NCI-H748 treated with DMSO at 0.1 percent for 48 hours (cell line): Measurements from ENCODE around the gene S100A3.

ENCODE experiments used
- DNase-seq: peaks from one replicate; lab custom pipeline; 2025; lab: John Stamatoyannopoulos, UW

S100A3 gene

GRCh38 chr1:153509729-153510354 is 39.2 kb downstream of the S100A3 start:
- no peak for DNase-seq

- DNase-seq: no peak
Measured at GRCh38 chr1:153509036-153509435, 40.0 kb downstream of the S100A3 start.

DNA sequence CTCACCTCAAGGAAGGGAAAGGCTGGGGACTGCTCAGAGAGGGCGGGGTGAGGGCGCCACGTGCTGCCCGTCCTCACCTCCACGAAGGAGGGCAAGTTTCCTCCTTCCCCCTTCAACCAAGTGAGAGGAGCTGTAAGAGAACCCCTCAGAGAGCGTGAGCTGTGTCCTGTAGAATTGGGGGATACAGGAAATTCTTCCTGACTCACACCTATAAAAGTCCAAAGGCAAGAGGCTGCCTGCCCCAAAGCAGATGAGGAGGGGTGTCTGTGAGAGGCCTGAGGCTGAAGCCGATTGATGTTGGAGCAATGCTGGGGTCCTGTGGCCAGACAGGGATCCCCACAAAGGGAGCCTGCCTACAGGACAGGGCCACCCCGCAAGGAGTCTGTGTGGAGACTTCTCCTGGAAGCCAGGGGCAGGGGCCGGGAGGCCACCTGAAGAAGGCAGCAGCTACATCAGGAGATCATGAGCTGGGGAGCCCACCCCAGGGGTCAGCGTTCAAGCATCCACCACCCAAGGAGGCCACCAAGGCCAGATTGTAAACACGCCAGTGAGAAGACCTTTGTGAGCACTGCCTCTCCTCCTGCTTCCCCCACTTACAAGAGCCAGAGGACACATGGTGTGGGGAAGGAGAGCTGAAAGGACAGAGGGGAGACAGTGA is 41.0 kb downstream of the S100A3 start:
- no peak for DNase-seq

DNA sequence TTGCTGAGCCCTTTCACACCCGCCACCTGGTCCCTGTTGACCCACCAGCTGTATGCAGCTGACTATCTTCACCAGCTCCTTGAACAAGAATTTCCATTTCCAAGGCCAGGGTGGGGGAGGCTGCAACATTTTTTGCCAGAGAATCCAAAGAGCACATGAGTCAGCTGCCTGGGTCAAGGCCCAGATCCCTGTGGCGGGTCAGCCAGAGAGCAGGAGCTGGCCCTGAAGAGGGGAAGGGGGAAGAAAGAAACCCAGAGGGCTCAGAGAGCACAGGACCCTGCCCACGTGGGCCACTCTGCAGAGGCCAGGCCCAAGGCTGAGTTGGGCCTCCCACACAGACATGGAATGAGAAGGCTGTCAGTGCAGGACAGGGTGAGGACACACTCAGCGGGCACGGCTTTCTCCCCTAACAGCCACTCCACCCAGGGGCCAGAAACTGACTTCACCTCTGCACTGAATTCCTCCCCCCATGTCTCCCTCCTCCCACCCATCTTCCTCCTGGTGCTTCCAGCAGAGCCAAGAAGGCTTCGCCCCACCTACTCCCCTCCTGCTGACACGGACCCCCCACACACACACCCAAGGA is 42.1 kb downstream of the S100A3 start:
- DNase-seq: no peak

GRCh38 chr1:153506386-153506785 is 42.7 kb downstream of the S100A3 start:
- DNase-seq: no peak

- no peak for DNase-seq
Measured at GRCh38 chr1:153505576-153505975, 43.5 kb downstream of the S100A3 start.

- no peak for DNase-seq
Measured at GRCh38 chr1:153503766-153504165, 45.3 kb downstream of the S100A3 start.

DNA sequence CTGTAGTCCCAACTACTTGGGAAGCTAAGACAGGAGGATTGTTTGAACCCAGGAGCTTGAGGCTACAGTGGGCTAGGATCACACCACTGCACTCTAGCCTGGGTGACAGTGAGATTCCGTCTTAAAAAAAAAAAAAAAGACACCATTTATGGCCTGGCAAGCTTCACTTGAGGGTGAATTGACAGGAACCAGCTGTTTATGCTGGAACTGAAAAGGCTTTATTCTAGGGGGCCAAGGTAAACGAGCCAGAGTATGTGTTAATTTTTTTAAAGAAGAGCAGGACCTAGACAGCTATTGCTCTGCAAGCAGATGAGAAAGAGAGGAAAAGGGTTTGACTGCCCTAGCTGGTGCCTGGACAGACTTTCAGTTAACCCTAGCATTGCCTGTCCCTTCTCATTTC is 50.3 kb downstream of the S100A3 start:
- DNase-seq: no peak
